ENCODE data around the gene GSTM2.

The GSTM2 gene

DNA sequence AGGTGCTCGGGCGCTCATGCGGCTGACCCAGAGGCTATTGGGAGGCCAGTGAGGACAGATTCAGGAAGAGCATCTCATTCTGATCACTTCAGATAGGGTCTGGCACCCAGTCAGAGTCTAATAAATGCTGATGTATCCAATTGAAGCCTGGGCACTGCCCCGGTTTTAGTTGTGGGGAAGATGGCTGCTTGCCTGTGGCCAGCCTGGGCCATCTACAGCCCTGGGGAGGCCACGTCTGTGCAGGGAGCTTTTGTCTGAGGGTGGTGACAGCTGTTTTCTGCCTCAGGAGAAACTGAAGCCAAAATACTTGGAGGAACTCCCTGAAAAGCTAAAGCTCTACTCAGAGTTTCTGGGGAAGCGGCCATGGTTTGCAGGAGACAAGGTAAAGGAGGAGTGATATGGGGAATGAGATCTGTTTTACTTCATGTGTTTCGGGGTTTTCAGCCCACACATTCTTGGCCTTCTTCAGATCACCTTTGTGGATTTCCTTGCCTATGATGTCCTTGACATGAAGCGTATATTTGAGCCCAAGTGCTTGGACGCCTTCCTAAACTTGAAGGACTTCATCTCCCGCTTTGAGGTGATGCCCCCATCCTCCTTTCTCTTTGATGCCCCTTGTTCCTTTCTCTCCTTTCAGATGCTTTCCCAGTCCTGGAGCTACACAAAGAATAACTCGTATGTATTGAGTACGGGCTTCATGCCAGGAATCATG is 47.0 kb downstream of the GSTM2 start:
- DNase-seq (ENCODE audit: low read depth): no peak

DNA sequence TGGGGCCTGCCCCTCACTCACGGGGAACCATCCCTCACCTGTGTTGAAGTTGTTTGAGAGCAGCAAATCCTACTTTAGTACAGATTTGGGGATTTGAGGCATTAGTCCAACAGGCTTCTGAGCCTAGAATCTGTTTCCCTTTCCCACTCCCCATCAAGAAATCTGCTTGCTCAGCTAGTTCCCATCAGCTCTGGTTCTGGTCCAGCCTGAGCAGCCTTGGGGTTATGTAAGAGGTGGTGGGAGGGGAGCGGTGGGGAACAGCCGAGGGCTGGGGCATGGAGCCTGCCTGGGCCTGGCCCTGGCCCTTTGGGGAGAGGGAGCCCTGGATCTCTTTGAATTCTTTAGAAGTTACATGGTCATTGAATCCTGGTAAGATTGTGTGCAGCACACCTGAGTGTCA is 48.3 kb downstream of the GSTM2 start:
- no peak for DNase-seq (ENCODE audit: low read depth)

DNA sequence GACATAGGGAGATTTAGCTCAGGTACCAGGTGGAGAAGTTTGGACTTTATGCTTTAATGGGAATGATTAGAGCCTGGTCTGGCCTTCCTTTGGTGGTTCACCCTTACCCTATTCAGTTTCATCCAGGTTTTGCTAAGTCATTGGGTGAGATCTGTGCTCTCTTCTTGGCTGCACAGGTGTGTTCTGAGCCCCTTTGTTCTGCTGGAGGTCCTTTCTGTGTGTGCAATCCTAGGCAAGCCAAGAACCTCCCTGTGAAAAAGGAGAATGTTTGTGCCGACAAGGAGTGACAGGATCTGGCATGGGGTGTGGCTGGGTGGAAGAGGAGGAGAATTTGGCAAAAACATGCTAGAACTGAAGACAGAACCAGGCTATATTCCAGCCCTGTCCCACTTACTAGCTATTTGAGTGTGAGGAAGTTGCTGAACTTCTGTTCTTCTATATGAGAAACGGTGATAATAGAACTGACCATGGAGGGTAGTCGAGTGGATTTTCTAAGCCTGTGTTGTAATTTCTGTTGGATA is 48.8 kb downstream of the GSTM2 start:
- DNase-seq (ENCODE audit: low read depth): no peak

DNA sequence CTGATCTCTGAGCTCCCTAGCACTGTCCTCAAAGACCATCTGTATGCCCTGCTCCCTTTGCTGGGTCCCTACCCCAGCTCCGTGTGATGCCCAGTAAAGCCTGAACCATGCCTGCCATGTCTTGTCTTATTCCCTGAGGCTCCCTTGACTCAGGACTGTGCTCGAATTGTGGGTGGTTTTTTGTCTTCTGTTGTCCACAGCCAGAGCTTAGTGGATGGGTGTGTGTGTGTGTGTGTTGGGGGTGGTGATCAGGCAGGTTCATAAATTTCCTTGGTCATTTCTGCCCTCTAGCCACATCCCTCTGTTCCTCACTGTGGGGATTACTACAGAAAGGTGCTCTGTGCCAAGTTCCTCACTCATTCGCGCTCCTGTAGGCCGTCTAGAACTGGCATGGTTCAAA is 49.9 kb downstream of the GSTM2 start:
- DNase-seq (ENCODE audit: low read depth): no peak

DNA sequence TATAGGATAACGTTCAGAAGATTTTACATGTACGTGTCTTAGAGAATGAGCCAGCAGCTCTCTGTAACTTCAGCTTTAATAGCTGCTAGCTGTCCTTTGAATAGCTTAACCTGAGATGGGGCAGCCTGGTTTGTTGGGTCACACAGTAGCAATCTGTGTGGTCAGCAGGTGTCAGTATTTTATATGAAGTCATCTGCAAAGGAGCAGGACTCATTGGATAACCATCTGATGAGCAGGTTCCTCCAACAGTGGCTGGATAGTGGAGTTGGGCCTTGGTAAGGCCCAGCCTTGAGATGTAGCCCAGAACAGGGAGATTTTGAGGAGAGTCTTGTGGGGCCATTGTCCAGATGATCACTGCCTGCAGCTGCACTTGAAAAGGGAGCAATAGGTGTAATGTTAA is 50.6 kb downstream of the GSTM2 start:
- DNase-seq (ENCODE audit: low read depth): no peak

DNA sequence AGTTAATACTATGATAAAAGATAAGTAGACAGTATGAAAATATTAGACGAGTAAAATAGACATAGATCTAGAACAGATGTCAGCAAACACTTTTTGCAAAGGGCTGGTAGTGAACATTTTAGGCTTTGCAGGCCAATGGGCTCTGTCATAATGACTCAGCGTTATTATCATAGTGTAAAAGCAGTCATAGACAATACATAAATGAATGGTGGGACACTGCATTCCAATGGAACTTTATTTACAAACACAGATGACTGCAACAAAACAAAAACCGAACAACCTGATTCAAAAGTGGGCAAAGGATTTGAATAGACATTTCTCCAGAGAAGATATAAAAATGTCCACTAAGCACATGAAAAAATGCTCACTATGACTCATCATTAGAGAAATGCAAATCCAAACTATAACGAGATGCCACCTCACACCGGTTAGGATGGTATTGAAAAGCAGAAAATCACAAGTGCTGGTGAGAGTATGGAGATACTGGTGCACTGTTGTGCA is 51.5 kb downstream of the GSTM2 start:
- DNase-seq (ENCODE audit: low read depth): no peak

DNA sequence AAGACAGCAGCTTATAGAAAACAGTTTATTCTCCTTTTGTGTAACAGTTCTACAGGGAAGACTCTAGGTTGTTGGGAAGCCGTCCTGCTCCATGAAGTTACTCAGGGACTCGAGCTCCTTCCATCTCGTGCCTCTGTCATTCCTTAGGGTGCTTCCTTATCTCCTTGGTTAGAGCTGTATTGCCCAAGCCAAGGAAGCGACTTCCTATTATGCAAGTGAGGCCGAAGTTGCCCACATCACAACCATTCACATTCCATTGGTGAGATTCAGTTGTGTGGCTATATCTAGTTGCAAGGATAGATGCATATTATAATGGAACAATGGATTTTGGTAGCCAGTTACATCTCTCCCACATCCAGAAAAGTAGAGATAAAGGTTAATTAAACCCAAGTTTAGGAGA is 53.2 kb downstream of the GSTM2 start:
- no peak for DNase-seq (ENCODE audit: low read depth)

DNA sequence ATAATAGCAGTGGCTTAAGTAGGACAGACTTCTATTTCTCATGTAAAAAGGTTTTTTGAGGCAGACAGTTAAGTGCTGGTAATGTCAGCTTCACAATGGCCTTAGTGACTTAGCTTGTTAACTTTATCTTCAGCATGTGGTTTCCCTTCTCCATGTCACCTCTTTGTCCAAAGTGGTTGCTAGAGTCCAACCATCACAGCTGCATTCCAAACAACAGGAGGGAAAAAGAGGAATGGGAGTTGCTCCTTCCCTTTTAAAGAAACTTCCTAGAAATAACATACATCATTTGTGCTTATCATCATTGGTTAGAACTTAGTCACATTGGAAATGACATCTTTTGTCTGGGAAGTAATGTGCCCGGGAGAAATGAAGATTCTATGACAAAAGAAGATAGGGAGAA is 54.1 kb downstream of the GSTM2 start:
- DNase-seq (ENCODE audit: low read depth): no peak

DNA sequence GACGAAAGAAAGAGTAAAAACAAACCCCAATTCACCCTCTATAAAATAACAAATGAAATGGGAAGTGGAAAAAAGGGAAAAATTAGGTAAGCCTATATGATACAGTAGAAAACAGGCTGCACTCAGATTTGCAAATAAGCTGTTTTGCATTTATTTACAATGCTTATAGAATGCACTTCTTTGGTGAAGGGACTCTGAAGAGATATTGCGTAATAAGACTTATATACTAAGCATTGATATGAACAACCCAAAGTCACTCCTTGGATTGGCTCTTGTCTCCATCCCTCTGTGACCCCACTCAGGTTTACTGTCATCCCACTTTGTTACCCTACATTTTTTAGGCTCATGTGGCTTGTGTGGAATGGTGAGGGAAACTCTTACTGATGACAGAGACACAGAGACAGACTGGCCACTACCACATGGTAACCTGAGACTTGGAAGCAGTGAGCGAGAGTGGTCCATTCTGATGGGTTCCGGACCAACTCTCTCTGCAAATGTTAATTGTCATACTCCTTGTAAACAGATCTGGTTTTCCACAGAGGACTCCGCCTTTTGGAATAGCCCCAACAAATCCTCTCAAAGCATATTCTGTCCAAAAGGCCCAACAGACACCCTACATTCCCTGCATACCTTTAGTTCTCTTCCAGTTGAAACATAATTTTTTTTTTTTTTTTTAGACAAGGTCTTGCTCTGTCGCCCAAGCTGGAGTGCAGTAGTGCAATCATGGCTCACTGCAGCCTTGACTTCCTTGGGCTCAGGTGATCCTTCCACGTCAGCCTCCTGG is 55.2 kb downstream of the GSTM2 start:
- no peak for DNase-seq (ENCODE audit: low read depth)
